GM12891 (cell line): ENCODE data around the gene C9. TPM values are rescaled to one million over a fixed set of nuclear protein-coding genes. Genes with fewer than 3 reads are reported as not detected.
"Not testable (repeated sequence)": the region's sequence is repeated elsewhere in the genome, so short reads cannot be mapped to it uniquely, and the experiment has no call there.

ENCODE experiments used
- DNase-seq: peaks from one replicate; pipeline ENCODE4 v3.0.0; 2011; ENCODE audit warnings: low spot score; ENCODE audit not compliant: insufficient read length
- FAIRE-seq: peaks from 2 replicates; lab custom pipeline; 2011; peaks lifted over from hg19 to GRCh38; lab: Jason Lieb, UNC
- PAX5 ChIP-seq: IDR thresholded peaks from 2 replicates; pipeline ENCODE4 v1.6.1; 2011; ENCODE audit warnings: low read length, moderate library complexity, mild to moderate bottlenecking; ENCODE audit not compliant: insufficient read depth, severe bottlenecking
- POLR2A ChIP-seq: IDR thresholded peaks from 2 replicates; pipeline ENCODE4 v1.6.1; 2011; ENCODE audit warnings: low read depth, low read length, control low read depth
- POLR2AphosphoS5 ChIP-seq: IDR thresholded peaks from 2 replicates; pipeline ENCODE4 v1.6.1; 2011; ENCODE audit warnings: low read depth, low read length, control low read depth
- POU2F2 ChIP-seq: IDR thresholded peaks from 2 replicates; pipeline ENCODE4 v1.6.1; 2011; ENCODE audit warnings: low read depth, mild to moderate bottlenecking, control low read depth, low read length, moderate library complexity
- SPI1 ChIP-seq: IDR thresholded peaks from 2 replicates; pipeline ENCODE4 v1.6.1; 2011; ENCODE audit warnings: low read depth, low read length, control low read depth
- TAF1 ChIP-seq: IDR thresholded peaks from 2 replicates; pipeline ENCODE4 v1.6.1; 2011; ENCODE audit warnings: low read depth, low read length, control low read depth
- polyA plus RNA-seq: library from polyadenylated mRNA; unstranded; fragments of >200 nt; gene quantifications from one replicate; pipeline ENCODE4 v1.2.1, GENCODE V29; 2012; ENCODE audit warnings: low read depth, missing spikeins, inconsistent platforms; ENCODE audit not compliant: missing spikeins

Gene C9
- not detected for polyA plus RNA-seq

GRCh38 chr5:39364367-39364766, at the start of gene C9:
Gene C9, minus strand, starts transcription at chr5:39364495. Its CDS starts 31 bp downstream, at chr5:39364464.
- DNase-seq (no peak), FAIRE-seq (no peak)
- TF ChIP-seq PAX5 (no peak), TAF1 (no peak), POLR2A (no peak), POLR2AphosphoS5 (no peak), POU2F2 (no peak), SPI1 (no peak)

GRCh38 chr5:39413771-39414170, 49.5 kb upstream of the C9 start:
- FAIRE-seq, result no peak
- DNase-seq, result no peak
- TF ChIP-seq PAX5, result no peak
- no peak for TF ChIP-seq POU2F2
- no peak for TF ChIP-seq POLR2AphosphoS5
- no peak for TF ChIP-seq POLR2A
- TF ChIP-seq TAF1, result no peak
- TF ChIP-seq SPI1, result no peak

- TF ChIP-seq TAF1, result no peak
- no peak for TF ChIP-seq SPI1
- TF ChIP-seq PAX5, result no peak
- TF ChIP-seq POU2F2, result no peak
- no peak for TF ChIP-seq POLR2AphosphoS5
- TF ChIP-seq POLR2A, result no peak
- no peak for DNase-seq
- FAIRE-seq, result no peak
Observed at GRCh38 chr5:39412721-39413394, 48.6 kb upstream of the C9 start.

GRCh38 chr5:39411985-39412384, 47.7 kb upstream of the C9 start:
- no peak for FAIRE-seq
- DNase-seq, result no peak
- TF ChIP-seq PAX5, result no peak
- no peak for TF ChIP-seq SPI1
- no peak for TF ChIP-seq POU2F2
- no peak for TF ChIP-seq TAF1
- no peak for TF ChIP-seq POLR2A
- no peak for TF ChIP-seq POLR2AphosphoS5

- DNase-seq (no peak), FAIRE-seq (no peak)
- TF ChIP-seq PAX5 (no peak), TAF1 (no peak)
Observed at GRCh38 chr5:39411061-39411460, 46.8 kb upstream of the C9 start.

- DNase-seq (no peak), FAIRE-seq (no peak)
- no peak for TF ChIP-seq TAF1
- no peak for TF ChIP-seq POLR2AphosphoS5
- TF ChIP-seq PAX5, result no peak
- no peak for TF ChIP-seq POU2F2
- TF ChIP-seq SPI1, result no peak
- TF ChIP-seq POLR2A, result no peak
Observed at GRCh38 chr5:39409033-39409432, 44.7 kb upstream of the C9 start.

- no peak for FAIRE-seq
- DNase-seq, result no peak
- TF ChIP-seq TAF1 (no peak), SPI1 (no peak), POLR2AphosphoS5 (no peak), POLR2A (no peak), PAX5 (no peak), POU2F2 (no peak)
Observed at GRCh38 chr5:39405083-39405843, 41.0 kb upstream of the C9 start.

GRCh38 chr5:39403761-39404160, 39.5 kb upstream of the C9 start:
- not testable (repeated sequence) for DNase-seq, FAIRE-seq

GRCh38 chr5:39402140-39402539, 37.8 kb upstream of the C9 start:
- FAIRE-seq, DNase-seq: not testable (repeated sequence)

- TF ChIP-seq POU2F2 (no peak), SPI1 (no peak), TAF1 (no peak), PAX5 (no peak), POLR2AphosphoS5 (no peak), POLR2A (no peak)
- no peak for DNase-seq
- no peak for FAIRE-seq
Observed at GRCh38 chr5:39400713-39401578, 36.7 kb upstream of the C9 start.
